ENCODE measurements around the gene TMEM183A.
"Not testable (repeated sequence)": the region's sequence is repeated elsewhere in the genome, so short reads cannot be mapped to it uniquely, and the experiment has no call there.

TMEM183A gene

DNA sequence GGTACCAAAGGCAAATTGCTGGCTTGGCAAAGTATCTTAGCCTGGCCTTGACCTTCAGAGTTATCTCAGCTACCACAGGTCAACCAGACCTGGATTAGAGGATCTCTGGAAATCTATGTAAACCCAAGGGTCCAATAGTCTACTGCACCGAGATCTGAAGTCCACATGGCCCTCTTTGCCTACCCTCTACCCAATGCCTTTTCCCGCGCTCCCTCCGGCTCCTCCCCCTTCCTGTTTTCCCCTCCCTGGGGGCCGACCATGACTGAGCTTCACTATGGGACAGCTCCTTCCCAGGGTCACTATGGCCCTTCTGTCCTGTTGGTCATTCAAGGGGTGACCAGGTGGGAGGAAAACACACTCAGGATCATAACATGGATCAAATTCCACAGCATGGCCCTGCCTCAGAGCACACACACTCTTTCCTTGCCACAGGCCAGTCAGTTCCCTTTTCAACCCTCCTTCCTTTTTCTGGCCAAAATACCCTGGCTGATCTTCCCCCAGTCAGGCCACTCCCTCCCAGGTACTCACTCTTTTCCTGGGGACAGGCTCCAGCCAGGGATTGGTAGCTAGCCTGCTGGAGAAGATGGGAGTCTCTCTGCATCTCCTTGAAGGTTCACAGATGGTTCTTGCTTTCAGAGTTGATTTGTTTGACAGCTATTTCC is 19.1 kb upstream of the TMEM183A start:
- DNase-seq (ENCODE audit: low read depth), result no peak

- no peak for DNase-seq (ENCODE audit: low read depth)
Observed at GRCh38 chr1:202989879-202990278, 17.3 kb upstream of the TMEM183A start.

DNA sequence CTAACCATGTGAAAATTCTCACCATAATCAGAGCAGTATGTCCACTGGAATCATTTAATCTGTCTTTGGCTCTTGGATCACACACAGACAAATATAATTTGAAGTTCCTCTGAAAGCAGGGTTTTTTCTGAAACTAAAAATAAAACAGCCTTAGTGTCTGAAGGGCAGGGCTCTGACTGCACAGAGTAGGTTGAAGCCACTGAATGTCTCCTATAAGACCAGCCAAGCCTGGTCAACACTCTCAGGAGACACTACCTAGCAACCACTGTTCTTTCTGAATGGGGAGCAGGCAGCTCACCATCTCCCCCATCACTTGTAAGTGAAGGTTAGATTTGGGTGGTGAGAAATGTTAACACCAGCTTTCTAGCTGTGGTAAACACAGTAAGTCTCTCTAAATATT is 16.1 kb upstream of the TMEM183A start:
- no peak for DNase-seq (ENCODE audit: low read depth)

GRCh38 chr1:202994756-202995155 is 12.4 kb upstream of the TMEM183A start:
- no peak for DNase-seq (ENCODE audit: low read depth)

- peak; percentile 46 for DNase-seq (ENCODE audit: low read depth)
Observed at GRCh38 chr1:202998836-202999750, 8.1 kb upstream of the TMEM183A start.

DNA sequence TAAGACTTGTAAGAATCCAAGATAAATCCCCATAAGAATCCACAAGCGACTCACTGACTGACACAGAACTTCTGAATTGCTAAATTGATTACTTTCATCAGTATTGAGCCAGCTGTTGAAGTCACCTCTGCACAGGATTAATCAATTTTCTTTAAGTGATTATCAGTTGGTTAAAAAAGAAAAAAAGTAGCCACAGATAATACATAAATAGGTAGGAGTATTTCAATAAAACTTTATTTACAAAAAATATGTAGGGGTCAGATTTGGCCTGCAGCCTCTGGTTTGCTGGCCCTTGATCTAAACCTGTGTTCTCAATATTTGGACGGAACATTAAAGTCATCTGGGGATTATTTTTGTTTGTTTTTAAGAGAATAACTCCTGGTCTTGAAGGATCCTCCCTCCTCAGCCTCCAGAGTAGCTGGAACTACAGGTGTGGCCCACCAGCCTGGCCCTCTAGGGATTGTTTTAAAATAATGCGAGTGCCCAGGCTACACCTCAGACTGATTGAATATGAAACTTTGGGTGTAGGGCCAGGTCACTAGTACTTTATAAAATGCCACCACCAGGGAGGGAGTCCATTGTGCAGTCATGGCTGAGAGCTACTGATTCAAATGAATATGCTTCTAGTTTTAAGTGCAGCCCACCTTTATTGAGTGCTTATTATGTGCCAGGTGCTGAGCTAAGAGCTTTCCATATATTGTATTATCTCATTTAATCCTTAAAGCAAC is 6.8 kb upstream of the TMEM183A start:
- DNase-seq (ENCODE audit: low read depth), result no peak

- DNase-seq (ENCODE audit: low read depth), result no peak
Observed at GRCh38 chr1:203001986-203002385, 5.2 kb upstream of the TMEM183A start.

DNA sequence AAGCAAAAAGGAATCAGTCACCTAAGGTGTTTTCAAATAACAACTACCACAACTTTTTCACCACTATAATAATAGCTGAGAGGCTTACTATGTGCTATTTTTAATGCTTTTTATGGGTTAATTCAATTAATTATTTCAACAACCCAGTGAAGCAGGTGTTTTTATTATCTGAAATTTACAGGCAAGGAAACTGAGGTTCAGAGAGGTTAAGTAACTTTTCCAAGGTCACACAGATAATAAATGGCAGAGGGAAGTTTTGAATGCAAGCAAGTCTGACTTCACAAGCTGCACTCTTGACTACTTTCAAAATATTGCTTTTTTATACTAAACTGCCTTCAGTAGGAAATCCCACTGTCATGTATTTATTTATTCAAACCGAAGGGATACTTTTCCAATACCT is 4.2 kb upstream of the TMEM183A start:
- no peak for DNase-seq (ENCODE audit: low read depth)

DNA sequence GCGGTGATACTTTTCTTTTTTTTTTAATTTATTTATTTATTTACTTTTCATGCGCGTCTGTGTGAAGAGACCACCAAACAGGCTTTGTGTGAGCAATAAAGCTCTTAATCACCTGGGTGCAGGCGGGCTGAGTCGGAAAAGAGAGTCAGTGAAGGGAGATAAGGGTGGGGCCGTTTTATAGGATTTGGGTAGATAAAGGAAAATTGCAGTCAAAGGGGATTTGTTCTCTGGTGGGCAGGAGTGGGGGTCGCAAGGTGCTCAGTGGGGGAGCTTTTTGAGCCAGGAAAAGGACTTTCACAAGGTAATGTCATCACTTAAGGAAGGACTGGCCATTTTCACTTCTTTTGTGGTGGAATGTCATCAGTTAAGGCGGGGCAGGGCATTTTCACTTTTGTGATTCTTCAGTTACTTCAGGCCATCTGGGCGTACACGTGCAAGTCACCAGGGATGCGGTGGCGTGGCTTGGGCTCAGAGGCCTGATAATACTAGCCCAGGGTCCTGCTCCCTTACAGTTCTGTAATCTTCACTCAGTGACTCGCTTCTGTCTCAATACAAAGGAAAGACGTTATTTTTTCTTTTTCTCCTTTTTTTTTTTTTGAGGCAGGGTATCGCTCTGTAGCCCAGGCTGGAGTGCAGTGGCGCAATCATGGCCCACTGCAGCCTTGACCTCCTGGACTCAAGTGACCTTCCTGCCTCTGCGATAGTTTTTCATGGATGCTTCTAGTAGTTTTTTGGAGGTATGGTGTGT is 1.6 kb upstream of the TMEM183A start:
- DNase-seq (ENCODE audit: low read depth), result not testable (repeated sequence)

- no peak for DNase-seq (ENCODE audit: low read depth)
Observed at GRCh38 chr1:203009185-203009584, 2.0 kb downstream of the TMEM183A start.

- no peak for DNase-seq (ENCODE audit: low read depth)
Observed at GRCh38 chr1:203011582-203011981, 4.4 kb downstream of the TMEM183A start.

DNA sequence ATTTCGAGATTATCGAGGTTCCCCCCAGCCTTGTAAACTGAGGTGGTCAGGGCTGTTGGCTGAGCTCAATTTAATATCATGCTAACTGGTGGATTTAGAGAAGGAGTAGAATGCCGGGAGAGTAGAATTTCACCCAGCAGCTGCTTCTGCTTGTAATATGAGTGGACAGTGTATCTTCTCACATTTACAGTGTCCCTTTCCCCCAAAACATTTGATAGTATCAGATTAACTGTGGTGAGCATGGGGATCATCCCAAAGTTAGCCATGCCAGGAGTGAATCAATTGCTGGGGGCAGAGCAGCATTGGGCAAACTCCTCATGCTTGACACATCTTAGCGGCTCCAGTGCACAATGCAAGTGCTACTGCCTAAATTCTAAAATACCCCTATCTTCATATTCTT is 9.9 kb downstream of the TMEM183A start:
- no peak for DNase-seq (ENCODE audit: low read depth)

DNA sequence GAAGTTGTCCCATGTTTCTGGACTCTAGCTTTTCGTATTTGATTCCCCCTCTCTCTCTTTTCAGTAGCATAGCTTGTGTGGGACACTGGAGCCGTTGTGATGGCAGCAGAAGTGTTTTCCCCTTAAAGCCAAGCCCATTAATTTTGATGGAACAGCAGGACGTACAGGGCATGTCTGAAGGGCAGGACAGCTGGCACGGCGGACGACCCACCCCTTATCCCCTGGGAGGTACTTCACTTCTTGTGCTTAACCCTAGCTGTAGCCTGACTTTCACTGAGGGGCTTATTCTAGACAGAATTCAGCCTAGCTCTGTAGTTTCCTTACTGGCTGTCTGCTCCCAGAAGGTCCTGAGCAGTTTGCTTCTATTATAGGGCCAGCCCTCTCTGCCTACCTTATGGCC is 10.5 kb downstream of the TMEM183A start:
- no peak for DNase-seq (ENCODE audit: low read depth)

DNA sequence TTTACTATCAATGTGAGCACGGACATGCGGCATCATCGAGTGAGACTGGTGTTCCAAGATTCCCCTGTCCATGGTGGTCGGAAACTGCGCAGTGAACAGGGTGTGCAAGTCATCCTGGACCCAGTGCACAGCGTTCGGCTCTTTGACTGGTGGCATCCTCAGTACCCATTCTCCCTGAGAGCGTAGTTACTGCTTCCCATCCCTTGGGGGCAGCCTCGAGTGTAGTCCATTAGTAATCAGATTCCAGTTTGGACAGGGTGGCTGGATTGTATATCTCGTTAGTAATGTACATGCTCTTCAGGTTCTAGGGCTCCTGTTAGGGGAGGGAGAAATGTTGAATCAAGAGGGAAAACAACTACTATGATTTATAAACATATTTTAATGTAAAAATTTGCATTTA is 15.7 kb downstream of the TMEM183A start:
- DNase-seq (ENCODE audit: low read depth), result not testable (repeated sequence)

- DNase-seq (ENCODE audit: low read depth), result no peak
Observed at GRCh38 chr1:203025686-203026030, 18.5 kb downstream of the TMEM183A start.

GRCh38 chr1:203026031-203026665 is 19.0 kb downstream of the TMEM183A start, which contains the start of gene PPFIA4:
TSS of gene PPFIA4 (plus strand) at chr1:203026491. CDS start at chr1:203039009, 12,518 bp downstream.
- peak; percentile 82 for DNase-seq (ENCODE audit: low read depth)

GRCh38 chr1:203026666-203027663 is 19.8 kb downstream of the TMEM183A start:
- no peak for DNase-seq (ENCODE audit: low read depth)

GRCh38 chr1:203028067-203028783 is 21.1 kb downstream of the TMEM183A start:
- DNase-seq (ENCODE audit: low read depth), result no peak

GRCh38 chr1:203028784-203029553 is 21.8 kb downstream of the TMEM183A start:
- no peak for DNase-seq (ENCODE audit: low read depth)
